NCI-H128 (cell line): ENCODE data around the gene MAML2.

Experiments
- DNase-seq: peaks from one replicate; lab custom pipeline; 2025; ENCODE audit not compliant: unreplicated experiment; lab: John Stamatoyannopoulos, UW

The MAML2 gene

GRCh38 chr11:96051820-96052219, 291.2 kb downstream of the MAML2 start:
- no peak for DNase-seq

GRCh38 chr11:96050435-96051182, 292.4 kb downstream of the MAML2 start:
- no peak for DNase-seq

GRCh38 chr11:96049426-96049825, 293.6 kb downstream of the MAML2 start:
- DNase-seq = no peak

GRCh38 chr11:96045622-96046456, 297.2 kb downstream of the MAML2 start:
- no peak for DNase-seq

GRCh38 chr11:96044747-96045146, 298.2 kb downstream of the MAML2 start:
- no peak for DNase-seq

GRCh38 chr11:96044311-96044710, 298.7 kb downstream of the MAML2 start:
- DNase-seq = no peak

- DNase-seq = no peak
Observed at GRCh38 chr11:96043291-96043690, 299.7 kb downstream of the MAML2 start.

GRCh38 chr11:96038046-96038445, 304.9 kb downstream of the MAML2 start:
- no peak for DNase-seq

GRCh38 chr11:96037405-96037949, 305.5 kb downstream of the MAML2 start:
- no peak for DNase-seq

- DNase-seq = no peak
Observed at GRCh38 chr11:96036863-96037262, 306.1 kb downstream of the MAML2 start.

GRCh38 chr11:96035740-96036078, 307.3 kb downstream of the MAML2 start:
- no peak for DNase-seq

GRCh38 chr11:96035031-96035739, 307.8 kb downstream of the MAML2 start:
- no peak for DNase-seq

- DNase-seq = no peak
Observed at GRCh38 chr11:96033599-96033998, 309.4 kb downstream of the MAML2 start.

GRCh38 chr11:96033095-96033494, 309.9 kb downstream of the MAML2 start:
- no peak for DNase-seq

GRCh38 chr11:96028746-96029145, 314.2 kb downstream of the MAML2 start:
- DNase-seq = no peak

- no peak for DNase-seq
Observed at GRCh38 chr11:96027021-96027420, 316.0 kb downstream of the MAML2 start.

GRCh38 chr11:96026310-96026709, 316.7 kb downstream of the MAML2 start:
- DNase-seq = no peak

GRCh38 chr11:96024666-96025065, 318.3 kb downstream of the MAML2 start:
- no peak for DNase-seq

GRCh38 chr11:96023275-96023674, 319.7 kb downstream of the MAML2 start:
- DNase-seq = no peak

GRCh38 chr11:96021901-96022650, 320.9 kb downstream of the MAML2 start:
- DNase-seq = no peak
